T-helper 2 cell (primary cell): ENCODE data around the gene POLH.

Source experiments
- DNase-seq, 5 experiments: peaks; one replicate each; pipeline versions ENCODE4 v3.0.0 to v3.0.0-alpha.2; 2012 to 2022

Gene POLH

DNA sequence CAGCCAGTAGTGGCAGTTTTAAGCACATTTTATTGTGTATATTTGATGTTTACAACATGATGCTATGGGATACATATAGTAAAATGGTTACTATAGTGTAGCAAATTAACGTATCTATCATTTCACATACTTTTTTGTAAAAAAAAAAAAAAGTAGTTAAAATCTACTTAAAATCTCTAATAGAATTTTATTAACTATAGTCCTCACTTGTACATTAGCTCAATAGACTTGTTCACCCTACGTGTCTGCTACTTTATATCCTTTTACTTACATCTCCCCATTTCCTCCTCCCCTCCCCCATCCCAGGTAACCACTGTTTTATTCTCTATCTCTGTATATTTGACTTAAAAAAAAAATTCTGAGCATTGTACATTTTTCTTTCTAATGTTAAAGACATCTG, 30.0 kb downstream of the POLH start:
- DNase-seq = no peak

DNA sequence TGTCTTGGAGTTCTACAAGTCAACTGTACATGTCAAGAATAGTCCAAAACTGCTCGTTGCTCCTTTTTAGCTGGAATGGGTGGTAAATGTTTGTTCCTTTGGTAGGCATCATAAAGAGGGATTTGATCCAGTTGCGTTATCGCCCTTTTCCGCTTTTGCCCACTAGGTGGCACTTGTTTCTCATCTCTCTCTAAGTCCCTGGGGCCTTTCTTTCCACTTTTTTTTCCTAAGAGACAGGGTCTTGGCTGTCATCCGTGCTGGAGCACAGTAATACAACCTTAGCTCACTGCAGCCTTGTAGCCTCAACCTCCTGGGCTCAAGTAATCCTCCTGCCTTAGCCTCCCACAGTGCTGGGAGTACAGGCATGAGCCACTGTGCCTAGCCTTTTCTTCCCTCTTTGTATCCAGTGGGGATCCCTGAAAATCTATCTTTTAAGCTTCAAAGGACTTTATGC, 32.4 kb downstream of the POLH start:
- peak in 4 of 5 experiments; percentile 13 to 56 (median 40) for DNase-seq

DNA sequence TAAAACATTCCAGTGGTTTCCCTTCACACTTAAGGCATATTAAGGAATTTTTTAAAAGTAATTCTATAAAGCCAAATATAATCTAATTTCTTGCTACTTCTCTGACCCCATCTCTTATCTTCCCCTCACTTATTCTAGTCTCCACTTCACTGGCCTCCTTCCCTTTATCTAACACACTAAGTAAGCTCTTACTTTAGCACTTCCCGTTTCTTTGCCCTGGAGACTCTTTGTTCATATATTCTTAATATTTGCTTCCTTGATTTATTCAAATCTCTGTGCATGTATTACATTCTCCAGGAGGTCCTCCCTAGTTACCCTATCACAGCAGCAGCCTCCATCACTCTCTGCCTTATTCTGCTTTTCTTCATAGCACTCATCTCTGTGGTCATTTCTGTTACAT, 32.8 kb downstream of the POLH start:
- DNase-seq = no peak

DNA sequence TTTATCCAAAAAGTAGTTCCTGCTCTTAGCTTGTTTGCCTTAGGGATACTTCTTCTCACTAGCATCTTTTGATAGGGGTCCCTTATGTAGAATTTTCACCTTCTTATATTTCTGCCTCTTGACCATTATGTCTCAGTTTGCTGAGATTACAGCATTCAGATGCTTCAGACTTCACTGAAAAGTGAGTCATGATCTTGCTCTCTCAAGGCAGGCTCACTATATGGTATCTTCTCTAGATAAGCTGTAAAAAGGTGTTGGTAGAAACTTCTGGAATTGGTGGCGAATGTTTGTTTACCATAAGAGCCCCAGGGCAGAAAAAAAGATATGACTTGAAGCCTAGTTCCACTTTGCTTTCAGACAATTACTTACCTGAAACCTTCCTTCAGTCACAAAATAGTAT, 33.4 kb downstream of the POLH start:
- no peak for DNase-seq

- no peak for DNase-seq
These were observed 34.4 kb downstream of the POLH start for GRCh38 chr6:43610431-43610830.

DNA sequence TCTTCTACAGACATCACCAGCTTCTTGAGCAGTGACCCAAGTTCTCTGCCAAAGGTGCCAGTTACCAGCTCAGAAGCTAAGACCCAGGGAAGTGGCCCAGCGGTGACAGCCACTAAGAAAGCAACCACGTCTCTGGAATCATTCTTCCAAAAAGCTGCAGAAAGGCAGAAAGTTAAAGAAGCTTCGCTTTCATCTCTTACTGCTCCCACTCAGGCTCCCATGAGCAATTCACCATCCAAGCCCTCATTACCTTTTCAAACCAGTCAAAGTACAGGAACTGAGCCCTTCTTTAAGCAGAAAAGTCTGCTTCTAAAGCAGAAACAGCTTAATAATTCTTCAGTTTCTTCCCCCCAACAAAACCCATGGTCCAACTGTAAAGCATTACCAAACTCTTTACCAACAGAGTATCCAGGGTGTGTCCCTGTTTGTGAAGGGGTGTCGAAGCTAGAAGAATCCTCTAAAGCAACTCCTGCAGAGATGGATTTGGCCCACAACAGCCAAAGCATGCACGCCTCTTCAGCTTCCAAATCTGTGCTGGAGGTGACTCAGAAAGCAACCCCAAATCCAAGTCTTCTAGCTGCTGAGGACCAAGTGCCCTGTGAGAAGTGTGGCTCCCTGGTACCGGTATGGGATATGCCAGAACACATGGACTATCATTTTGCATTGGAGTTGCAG, 37.9 kb downstream of the POLH start:
- DNase-seq = no peak

DNA sequence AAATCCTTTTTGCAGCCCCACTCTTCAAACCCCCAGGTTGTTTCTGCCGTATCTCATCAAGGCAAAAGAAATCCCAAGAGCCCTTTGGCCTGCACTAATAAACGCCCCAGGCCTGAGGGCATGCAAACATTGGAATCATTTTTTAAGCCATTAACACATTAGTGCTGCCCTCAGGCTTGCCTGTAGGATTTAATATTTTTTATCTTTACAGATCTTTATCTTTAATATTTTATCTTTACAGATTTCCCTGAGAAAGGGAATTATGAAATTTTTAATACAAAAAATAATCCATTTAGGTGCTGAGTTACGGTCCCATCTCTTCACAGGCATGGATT, 38.4 kb downstream of the POLH start:
- DNase-seq = no peak

DNA sequence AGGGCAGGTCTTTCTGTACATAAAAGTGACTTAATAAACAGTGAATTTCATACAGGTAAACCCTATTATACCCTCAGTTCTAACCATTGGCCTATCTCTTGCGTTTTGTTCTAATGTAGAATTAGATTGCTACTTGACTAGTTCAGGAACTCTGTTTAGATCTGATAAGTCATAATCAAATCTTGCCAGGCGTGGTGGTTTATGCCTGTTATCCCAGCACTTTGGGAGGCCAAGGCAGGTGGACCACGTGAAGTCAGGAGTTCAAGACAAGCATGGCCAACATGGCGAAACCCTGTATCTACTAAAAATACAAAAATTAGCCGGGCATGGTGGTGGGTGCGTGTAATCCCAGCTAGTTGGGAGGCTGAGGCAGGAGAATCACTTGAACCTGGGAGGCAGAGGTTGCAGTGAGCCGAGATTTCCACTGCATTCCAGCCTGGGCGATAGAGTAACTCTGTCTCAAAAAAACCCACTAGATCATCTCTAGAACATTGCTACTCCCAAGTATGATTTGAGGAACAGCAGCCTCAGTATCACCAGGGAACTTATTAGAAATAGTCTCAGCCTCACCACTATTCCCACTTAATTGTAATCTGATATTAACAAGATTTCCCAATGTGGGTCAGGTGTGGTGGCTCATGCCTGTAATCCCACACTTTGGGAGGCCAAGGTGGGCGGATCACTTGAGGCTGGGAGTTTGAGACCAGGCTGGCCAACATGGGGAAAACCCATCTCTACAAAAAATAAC, 40.9 kb downstream of the POLH start:
- no peak for DNase-seq

DNA sequence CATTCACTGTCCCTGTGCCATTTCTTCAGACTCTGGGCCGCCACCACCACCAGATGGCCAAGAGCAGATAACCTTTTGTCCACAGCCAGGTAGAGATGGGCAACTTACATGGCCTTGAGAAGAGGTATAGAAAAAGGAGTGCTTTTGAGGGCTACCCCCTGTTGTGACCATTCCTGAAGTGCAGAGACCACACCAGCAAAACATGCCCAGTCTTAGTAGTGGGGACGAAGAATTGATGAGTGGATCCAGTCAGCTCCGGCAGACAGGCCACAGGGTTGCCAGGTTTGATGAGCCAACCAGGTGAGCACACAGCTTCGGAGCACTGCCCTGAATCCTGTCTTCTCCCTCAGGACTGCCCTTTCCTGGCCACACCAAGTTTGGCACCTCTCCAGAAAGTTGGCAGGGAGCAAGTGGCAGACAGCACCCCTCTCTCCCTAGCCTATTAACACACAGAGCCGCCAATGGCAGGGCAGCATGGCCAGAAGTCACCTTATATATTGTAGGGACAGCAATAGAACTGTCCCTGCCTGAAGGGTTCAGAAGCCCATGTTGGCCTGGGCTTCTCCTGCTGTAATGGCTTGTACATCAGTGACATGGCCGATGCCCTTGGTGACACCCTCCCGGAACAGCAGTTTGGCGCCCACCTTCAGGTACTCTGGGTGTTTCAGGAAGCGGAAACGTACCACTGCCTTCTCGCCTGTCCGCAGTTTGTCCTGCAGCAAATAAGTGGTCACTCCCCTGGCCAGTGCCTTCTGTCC, 45.3 kb downstream of the POLH start:
- no peak for DNase-seq

GRCh38 chr6:43621836-43622180, 45.8 kb downstream of the POLH start:
- no peak for DNase-seq

- no peak for DNase-seq
These were observed 46.6 kb downstream of the POLH start for GRCh38 chr6:43622541-43622940.

GRCh38 chr6:43623880-43624785, 48.1 kb downstream of the POLH start:
- no peak for DNase-seq

GRCh38 chr6:43624786-43625288, 48.9 kb downstream of the POLH start:
- no peak for DNase-seq

- no peak for DNase-seq
These were observed 49.5 kb downstream of the POLH start for GRCh38 chr6:43625393-43625992.

- no peak for DNase-seq
These were observed 51.2 kb downstream of the POLH start for GRCh38 chr6:43627008-43627825.

DNA sequence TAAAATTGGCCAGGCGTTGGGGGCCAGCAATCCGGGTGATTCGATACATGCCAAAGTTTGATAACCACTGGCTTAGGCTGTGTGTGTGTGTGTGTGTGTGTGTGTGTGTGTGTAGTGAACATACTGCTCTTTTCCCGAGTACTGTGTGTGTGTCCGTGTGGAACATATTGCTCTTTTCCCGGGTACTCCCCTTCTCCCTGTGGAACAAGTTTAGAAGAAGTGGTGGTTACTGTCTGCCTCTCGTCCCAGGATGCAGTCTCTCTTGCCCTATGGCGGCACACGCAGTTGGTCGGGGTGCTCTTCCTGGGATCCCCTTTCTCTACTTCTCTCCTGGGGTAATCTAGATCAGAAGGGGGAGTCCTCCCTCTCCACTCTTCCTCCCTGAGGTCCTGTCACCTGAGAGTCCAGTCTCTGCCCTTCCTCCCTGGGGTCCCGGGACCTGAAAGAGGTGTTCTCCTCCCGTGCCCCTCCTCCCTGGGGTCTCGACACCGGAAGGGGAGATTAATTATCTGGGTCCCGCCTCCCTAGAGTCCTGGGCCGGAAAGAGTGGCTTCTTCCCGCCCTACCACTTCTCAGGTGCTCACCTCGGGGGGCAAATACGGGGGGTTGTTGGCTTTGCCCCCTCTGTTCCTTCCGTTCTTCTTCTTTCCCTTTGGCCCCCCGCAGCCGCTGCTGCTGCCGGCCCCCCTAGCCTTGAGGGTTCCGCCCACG, 52.6 kb downstream of the POLH start:
- DNase-seq = peak in 4 of 5 experiments; percentile 22 to 77 (median 42)

- peak; percentile 88 to 99 (median 95) for DNase-seq
These were observed 53.1 kb downstream of the POLH start, which contains the start of gene GTPBP2 for GRCh38 chr6:43629104-43629504. TSS of gene GTPBP2 (minus strand) at chr6:43629264. CDS start at chr6:43629162, 102 bp downstream.

- peak; percentile 69 to 96 (median 83) for DNase-seq
These were observed 53.7 kb downstream of the POLH start for GRCh38 chr6:43629505-43630300.

DNA sequence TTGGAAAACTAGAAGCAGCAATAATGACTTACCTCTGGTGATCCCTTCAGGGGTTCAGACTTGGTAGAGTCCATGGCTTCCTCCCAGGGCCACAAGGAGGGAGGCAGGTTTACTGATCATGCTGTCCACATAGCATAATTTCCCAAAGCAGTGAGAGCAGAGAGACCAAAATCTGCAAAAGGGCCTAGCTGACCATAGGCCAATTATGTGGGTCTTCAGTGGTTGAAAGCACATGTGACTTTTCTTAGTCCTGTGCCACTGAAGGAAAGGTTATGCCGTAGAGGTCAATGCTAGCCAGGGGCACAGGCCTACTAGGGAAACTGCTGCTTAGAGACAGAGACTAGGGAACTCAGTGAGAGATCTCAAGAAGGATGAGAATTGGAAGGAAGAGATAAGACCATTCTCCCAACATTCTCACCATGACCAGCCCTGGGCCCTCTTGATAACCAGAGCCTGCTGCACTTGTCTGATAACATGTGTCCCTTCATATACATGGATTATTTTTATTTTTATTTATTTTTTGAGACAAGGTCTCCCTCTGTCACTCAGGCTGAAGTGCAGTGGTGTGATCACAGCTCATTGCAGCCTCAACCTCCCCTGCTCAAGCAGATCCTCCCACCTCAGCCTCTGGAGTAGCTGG, 55.1 kb downstream of the POLH start:
- no peak for DNase-seq
